B cell (primary cell): ENCODE data around the gene ASF1A. TPM values are rescaled to one million over a fixed set of nuclear protein-coding genes. Genes with fewer than 3 reads are reported as not detected.
A peak's percentile ranks its signal among the peaks of the same experiment; 100 is the strongest.

Experiments used
- ATAC-seq: fragments of 200-7000 bp; cut with Tn5 transposase; one replicate; pipeline ENCODE4 v1.10.0; 2021; ENCODE audit warnings: low read depth, mild to moderate bottlenecking, moderate number of reproducible peaks, moderate library complexity
- CTCF ChIA-PET: fragments of 350-600 bp; sonication (Branson Sonifier 250); formaldehyde crosslinking; loops from one replicate; lab custom pipeline; 2021; ENCODE audit warnings: antibody characterized with exemption, inconsistent platforms; lab: Charles Lee
- POLR2A ChIA-PET: fragments of 350-600 bp; sonication (Branson Sonifier 250); formaldehyde crosslinking; loops from one replicate; lab custom pipeline; 2021; ENCODE audit warnings: antibody characterized with exemption; lab: Charles Lee
- DNase-seq: peaks from one replicate; pipeline ENCODE4 v3.0.0; 2013
- H2AFZ ChIP-seq: 2 replicates; pipeline ENCODE4 v1.6.1; 2012; ENCODE audit warnings: mild to moderate bottlenecking, low read depth, low read length; ENCODE audit not compliant: insufficient read depth, poor library complexity, severe bottlenecking
- H3K27ac ChIP-seq, 2 donors: 1 replicate in 1 of 2; 2 replicates in 1 of 2; pipeline ENCODE4 v1.5.1; 2012 to 2013; ENCODE audit warnings: low read length in 2 of 2, mild to moderate bottlenecking in 2 of 2, moderate library complexity in 1 of 2
- H3K27me3 ChIP-seq, 4 experiments: fragments of 200-600 bp in 1 of 4; sonication (generic) in 1 of 4; replicated peaks in 1 of 4; 1 replicate in 2 of 4; 2 replicates in 2 of 4; pipeline versions ENCODE4 v1.6.1 to v1.7.0; 2013 to 2016; ENCODE audit warnings: low read length in 3 of 4, mild to moderate bottlenecking in 2 of 4, mixed read lengths in 1 of 4, moderate library complexity in 1 of 4; ENCODE audit not compliant: insufficient read depth in 4 of 4, control insufficient read depth in 3 of 4; ENCODE audit errors: control extremely low read depth in 1 of 4
- H3K36me3 ChIP-seq, 2 experiments: replicated peaks in 1 of 2; 1 replicate in 1 of 2; 2 replicates in 1 of 2; pipeline versions ENCODE4 v1.6.1 to v1.7.1; 2013; ENCODE audit warnings: low read length in 1 of 2; ENCODE audit not compliant: insufficient read depth in 2 of 2, control insufficient read depth in 1 of 2; ENCODE audit errors: control extremely low read depth in 1 of 2, extremely low read depth in 1 of 2
- H3K4me1 ChIP-seq, 2 donors: fragments of 200-600 bp in 1 of 2; sonication (generic) in 1 of 2; 1 replicate in 1 of 2; 2 replicates in 1 of 2; pipeline versions ENCODE4 v1.5.1 to v1.6.1; 2013 to 2017; ENCODE audit warnings: low read length in 2 of 2; ENCODE audit not compliant: control insufficient read depth in 2 of 2, insufficient read depth in 2 of 2
- H3K4me2 ChIP-seq: replicated peaks from 2 replicates; pipeline ENCODE3; 2012; ENCODE audit warnings: mild to moderate bottlenecking, low read depth, low read length; ENCODE audit not compliant: poor library complexity, severe bottlenecking
- H3K4me3 ChIP-seq, 5 experiments: fragments of 200-600 bp in 1 of 5; sonication (generic) in 1 of 5; 1 replicate in 3 of 5; 2 replicates in 2 of 5; pipeline versions ENCODE4 v1.5.1 to v1.7.0; 2011 to 2016; ENCODE audit warnings: low read length in 4 of 5, mild to moderate bottlenecking in 4 of 5, low read depth in 2 of 5, control low read depth in 1 of 5, moderate library complexity in 1 of 5; ENCODE audit not compliant: insufficient read depth in 1 of 5; ENCODE audit errors: control extremely low read depth in 1 of 5, extremely low read depth in 1 of 5
- H3K79me2 ChIP-seq: fragments of 200-600 bp; sonication (generic); one replicate; pipeline ENCODE4 v1.6.0; 2016; ENCODE audit warnings: low read length; ENCODE audit not compliant: control insufficient read depth, insufficient read depth
- H3K9ac ChIP-seq: fragments of 200-600 bp; sonication (generic); 2 replicates; pipeline ENCODE4 v1.6.1; 2017; ENCODE audit warnings: mild to moderate bottlenecking, low read length, moderate library complexity
- H3K9me3 ChIP-seq, 3 donors: one replicate each; pipeline versions ENCODE4 v1.6.1 to v1.7.1; 2013; ENCODE audit warnings: low read length in 2 of 3; ENCODE audit not compliant: control insufficient read depth in 2 of 3, insufficient read depth in 1 of 3; ENCODE audit errors: control extremely low read depth in 1 of 3
- H4K20me1 ChIP-seq: 2 replicates; pipeline ENCODE4 v1.6.0; 2012; ENCODE audit warnings: mild to moderate bottlenecking, low read length; ENCODE audit not compliant: insufficient read depth, control insufficient read depth, poor library complexity, severe bottlenecking
- H3K27ac Mint-ChIP-seq: one replicate; pipeline ENCODE4 v1.8.0; 2021; ENCODE audit warnings: mixed read lengths
- H3K27me3 Mint-ChIP-seq: one replicate; pipeline ENCODE4 v1.8.0; 2021; ENCODE audit warnings: mixed read lengths
- H3K4me1 Mint-ChIP-seq: one replicate; pipeline ENCODE4 v1.8.0; 2021; ENCODE audit warnings: mixed read lengths
- H3K4me3 Mint-ChIP-seq: one replicate; pipeline ENCODE4 v1.8.0; 2021; ENCODE audit warnings: mixed read lengths
- H3K9me3 Mint-ChIP-seq: one replicate; pipeline ENCODE4 v1.8.0; 2022; ENCODE audit warnings: mixed read lengths; ENCODE audit not compliant: insufficient read depth
- EZH2 ChIP-seq: IDR thresholded peaks from 2 replicates; pipeline ENCODE4 v1.6.1; 2012; ENCODE audit warnings: borderline replicate concordance, low read depth, mild to moderate bottlenecking, moderate library complexity, low read length; ENCODE audit not compliant: insufficient read depth, poor library complexity, severe bottlenecking
- WGBS: methylation state at CpG from one replicate; pipeline ENCODE4 v1.1.5; 2013; ENCODE audit warnings: missing lambda C conversion rate; ENCODE audit not compliant: insufficient coverage; 5-methylcytosine and 5-hydroxymethylcytosine counted together
- intact Hi-C: fragments of 100-400 bp; cut with micrococcal nuclease; formaldehyde crosslinking; loops from one replicate; pipeline ENCODE4 v1.10.0; 2022
- polyA plus RNA-seq: library from polyadenylated mRNA; depleted of rRNA; stranded (reverse); fragments of >200 nt; gene quantifications from 2 replicates; pipeline ENCODE4 v1.2.3, GENCODE V29; 2012
- total RNA-seq, 2 donors: library from RNA; stranded (reverse); fragments of 120-200 nt in 1 of 2; gene quantifications; 1 replicate in 1 of 2; 2 replicates in 1 of 2; pipeline versions ENCODE4 v1.2.3 to v1.2.4, GENCODE V29; 2013 to 2022
- TF ChIP-seq, protein P1 (sequence below): fragments of 200-600 bp; IDR thresholded peaks from one replicate; pipeline ENCODE4 v1.8.0; 2022; ENCODE audit warnings: antibody characterized with exemption, mild to moderate bottlenecking

ASF1A gene
- total and polyA plus RNA-seq, 2 donors (not counting 1 experiment from before 2014, with no cell fraction given) = 4.0 to 25.3 TPM

DNA sequence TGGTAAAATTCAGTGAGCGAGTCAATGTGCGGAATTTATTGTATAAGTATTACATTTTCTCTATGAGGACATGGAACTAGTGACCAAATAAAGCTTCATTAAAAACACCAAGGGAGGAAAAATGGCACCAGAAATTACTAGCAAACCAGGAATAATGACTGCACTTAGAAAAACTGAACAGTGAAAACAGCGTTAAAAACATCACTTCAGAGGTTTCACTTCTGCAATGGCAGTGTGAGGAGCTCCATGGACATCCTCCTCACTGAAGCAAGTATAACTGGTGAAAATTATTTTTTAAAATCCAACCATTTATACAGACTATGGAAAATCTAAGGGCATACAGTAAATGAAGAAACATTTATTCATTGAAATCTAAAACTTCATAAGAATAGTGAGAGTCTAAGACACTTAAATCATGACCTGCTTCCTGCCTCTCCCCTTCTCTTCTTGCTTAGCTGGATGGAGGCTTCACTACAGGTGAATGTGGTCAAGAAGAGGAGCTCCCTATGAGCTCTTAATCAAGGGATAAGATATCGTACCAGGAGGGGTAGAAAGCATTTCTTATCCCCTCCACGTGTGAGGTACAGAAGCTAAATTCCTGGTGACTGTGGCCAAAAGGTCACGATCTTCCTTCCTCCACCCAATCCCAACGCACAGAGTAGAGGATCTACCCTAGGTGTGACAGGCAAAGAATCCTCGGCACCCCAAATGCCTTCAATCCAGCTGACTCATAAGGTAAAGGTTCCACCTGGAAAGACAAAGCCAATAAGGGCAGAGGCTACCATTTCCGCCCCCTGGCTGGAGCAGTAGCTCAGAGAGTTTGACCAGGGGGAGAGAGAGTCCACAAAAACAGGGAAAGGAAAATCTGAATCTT lies 12.3 kb upstream of the ASF1A start:
- Histone ChIP-seq H3K9ac (no peak overlapping the region), H4K20me1 (no peaks in the 10 kb centered on the region), H3K4me3 (peak overlapping the region in 1 of 5 experiments; percentile 10), H3K27me3 (no peaks in the 10 kb centered on the region), H3K27ac (peak overlapping the region in 1 of 2 donors; percentile 61), H3K4me1 (peaks cover 20 to 24% of the 10 kb centered on the region in 2 donors), H2AFZ (peak overlapping the region; percentile 48), H3K36me3 (peaks cover 0 to 3% of the 10 kb centered on the region in 2 experiments), H3K4me2 (peak overlapping the region; percentile 53), H3K79me2 (peaks cover 96% of the 10 kb centered on the region), H3K9me3 (no peaks in the 10 kb centered on the region)
- peak overlapping the region; percentile 42 for H3K4me3 Mint-ChIP-seq
- ChIA-PET POLR2A (interaction anchor here (0.7 to 1.1 kb wide), 2 partner anchors 10 to 12 kb away, joined by 3 to 4 read pairs; partner anchors contain the start of gene ASF1A), CTCF (interaction anchor here (1.0 to 4.2 kb wide), 5 partner anchors 8 to 82 kb away, joined by 3 to 39 read pairs (median 3); partner anchors contain the start of gene ASF1A)
- intact Hi-C loops = loop anchor here (1.0 to 5.0 kb wide), 2 partner anchors 12 to 39 kb away; no protein-coding TSS in a partner anchor
- no peaks in the 10 kb centered on the region for H3K9me3 Mint-ChIP-seq
- H3K27me3 Mint-ChIP-seq = no peaks in the 10 kb centered on the region
- peaks cover 55% of the 10 kb centered on the region for H3K4me1 Mint-ChIP-seq
- ATAC-seq (peak; percentile 68), DNase-seq (peak; percentile 55)
- WGBS = 100% methylated on average over 2 of the region's 9 CpGs
- TF ChIP-seq EZH2 = no peak
- TF ChIP-seq, protein P1, sequence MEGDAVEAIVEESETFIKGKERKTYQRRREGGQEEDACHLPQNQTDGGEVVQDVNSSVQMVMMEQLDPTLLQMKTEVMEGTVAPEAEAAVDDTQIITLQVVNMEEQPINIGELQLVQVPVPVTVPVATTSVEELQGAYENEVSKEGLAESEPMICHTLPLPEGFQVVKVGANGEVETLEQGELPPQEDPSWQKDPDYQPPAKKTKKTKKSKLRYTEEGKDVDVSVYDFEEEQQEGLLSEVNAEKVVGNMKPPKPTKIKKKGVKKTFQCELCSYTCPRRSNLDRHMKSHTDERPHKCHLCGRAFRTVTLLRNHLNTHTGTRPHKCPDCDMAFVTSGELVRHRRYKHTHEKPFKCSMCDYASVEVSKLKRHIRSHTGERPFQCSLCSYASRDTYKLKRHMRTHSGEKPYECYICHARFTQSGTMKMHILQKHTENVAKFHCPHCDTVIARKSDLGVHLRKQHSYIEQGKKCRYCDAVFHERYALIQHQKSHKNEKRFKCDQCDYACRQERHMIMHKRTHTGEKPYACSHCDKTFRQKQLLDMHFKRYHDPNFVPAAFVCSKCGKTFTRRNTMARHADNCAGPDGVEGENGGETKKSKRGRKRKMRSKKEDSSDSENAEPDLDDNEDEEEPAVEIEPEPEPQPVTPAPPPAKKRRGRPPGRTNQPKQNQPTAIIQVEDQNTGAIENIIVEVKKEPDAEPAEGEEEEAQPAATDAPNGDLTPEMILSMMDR = no peak
- peak overlapping the region; percentile 86 for H3K27ac Mint-ChIP-seq
